Right atrium auricular region (tissue), 2 donors: ENCODE results near the gene TTC24. TPM values are rescaled to one million over a fixed set of nuclear protein-coding genes. Genes with fewer than 3 reads are reported as not detected.

Experiments
- DNase-seq: peaks from one replicate; pipeline ENCODE4 v3.0.0-alpha.2; 2019; ENCODE audit warnings: low spot score
- H3K27ac ChIP-seq, 2 donors: fragments of 200-600 bp; sonication (generic); 1 replicate in 1 of 2; 2 replicates in 1 of 2; pipeline ENCODE4 v1.5.1; 2016 to 2019
- H3K27me3 ChIP-seq, 2 donors: fragments of 200-600 bp; sonication (generic); one replicate each; pipeline versions ENCODE4 v1.5.1 to v1.6.0; 2017 to 2019
- H3K36me3 ChIP-seq: fragments of 200-600 bp; sonication (generic); one replicate; pipeline ENCODE4 v1.5.1; 2016
- H3K4me1 ChIP-seq, 2 donors: fragments of 200-600 bp; sonication (generic); one replicate each; pipeline versions ENCODE4 v1.5.1 to v1.6.0; 2017 to 2019
- H3K4me3 ChIP-seq, 2 donors: fragments of 200-600 bp; sonication (generic); 1 replicate in 1 of 2; 2 replicates in 1 of 2; pipeline ENCODE4 v1.5.1; 2017 to 2019; ENCODE audit warnings: mild to moderate bottlenecking in 1 of 2, moderate library complexity in 1 of 2
- H3K9me3 ChIP-seq, 2 donors: fragments of 200-600 bp; sonication (generic); one replicate each; pipeline ENCODE4 v1.5.1; 2019
- total RNA-seq, 2 donors: library from RNA; depleted of rRNA; stranded (reverse); fragments of >200 nt; gene quantifications; one replicate each; pipeline ENCODE4 v1.1.0, GENCODE V29; 2016
- TF ChIP-seq, protein P1 (sequence below), 2 donors: fragments of 200-600 bp; sonication (generic); IDR thresholded peaks; one replicate each; pipeline ENCODE4 v1.5.1; 2019; ENCODE audit warnings: antibody characterized with exemption in 2 of 2

Gene TTC24
- total RNA-seq, 2 donors from 2014 or later = not detected

DNA sequence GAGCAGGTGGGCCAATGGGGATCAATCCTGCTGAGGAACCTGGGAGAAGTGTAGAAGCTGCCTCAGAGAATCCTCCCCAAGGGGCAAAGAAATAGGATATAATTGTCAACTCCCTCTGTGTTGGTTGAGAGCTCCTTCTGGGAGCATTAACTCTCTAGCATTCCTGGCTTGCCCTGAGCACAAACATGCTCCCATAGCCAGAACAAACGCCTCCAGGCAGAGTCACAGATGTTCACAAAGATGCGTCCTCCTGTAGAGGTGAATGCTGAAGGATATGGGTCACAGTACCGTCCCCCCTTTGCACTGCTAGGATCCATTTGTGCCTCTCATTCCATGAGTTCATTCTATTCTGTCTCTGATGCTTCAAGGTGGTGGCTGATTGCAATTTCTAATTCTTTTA lies 52.8 kb downstream of the TTC24 start:
- no peaks in the 10 kb centered on the region for H3K36me3 ChIP-seq
- H3K4me3 ChIP-seq = no peak overlapping the region
- H3K27ac ChIP-seq = no peak overlapping the region
- TF ChIP-seq, protein P1, sequence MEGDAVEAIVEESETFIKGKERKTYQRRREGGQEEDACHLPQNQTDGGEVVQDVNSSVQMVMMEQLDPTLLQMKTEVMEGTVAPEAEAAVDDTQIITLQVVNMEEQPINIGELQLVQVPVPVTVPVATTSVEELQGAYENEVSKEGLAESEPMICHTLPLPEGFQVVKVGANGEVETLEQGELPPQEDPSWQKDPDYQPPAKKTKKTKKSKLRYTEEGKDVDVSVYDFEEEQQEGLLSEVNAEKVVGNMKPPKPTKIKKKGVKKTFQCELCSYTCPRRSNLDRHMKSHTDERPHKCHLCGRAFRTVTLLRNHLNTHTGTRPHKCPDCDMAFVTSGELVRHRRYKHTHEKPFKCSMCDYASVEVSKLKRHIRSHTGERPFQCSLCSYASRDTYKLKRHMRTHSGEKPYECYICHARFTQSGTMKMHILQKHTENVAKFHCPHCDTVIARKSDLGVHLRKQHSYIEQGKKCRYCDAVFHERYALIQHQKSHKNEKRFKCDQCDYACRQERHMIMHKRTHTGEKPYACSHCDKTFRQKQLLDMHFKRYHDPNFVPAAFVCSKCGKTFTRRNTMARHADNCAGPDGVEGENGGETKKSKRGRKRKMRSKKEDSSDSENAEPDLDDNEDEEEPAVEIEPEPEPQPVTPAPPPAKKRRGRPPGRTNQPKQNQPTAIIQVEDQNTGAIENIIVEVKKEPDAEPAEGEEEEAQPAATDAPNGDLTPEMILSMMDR (IDR thresholded peaks at IDR 0.05) = no peak
- H3K4me1 ChIP-seq = no peaks in the 10 kb centered on the region
- no peaks in the 10 kb centered on the region for H3K27me3 ChIP-seq
- no peaks in the 10 kb centered on the region for H3K9me3 ChIP-seq
- no peak for DNase-seq

Other genes starting within 250 kb of the TTC24 start
- gene CCT3, start 241.4 kb upstream of the TTC24 start, total RNA-seq = 100 to 1,000 TPM; 102 to 146 TPM
- not detected for gene TSACC, start 241.2 kb upstream of the TTC24 start, total RNA-seq
- gene RHBG, start 210.5 kb upstream of the TTC24 start, total RNA-seq = not detected
- gene MEF2D, start 78.9 kb upstream of the TTC24 start, total RNA-seq = 100 to 1,000 TPM in 1 of 2 donors, 10 to 100 TPM in 1; 80.1 to 104 TPM
- gene IQGAP3, start 7.2 kb upstream of the TTC24 start, total RNA-seq = 1 to 10 TPM in 1 of 2 donors, not detected in 1; 1.0 TPM
- gene NAXE, start 12.1 kb downstream of the TTC24 start, total RNA-seq = 10 to 100 TPM; 85.3 to 96.3 TPM
- gene GPATCH4, start 21.8 kb downstream of the TTC24 start, total RNA-seq = 10 to 100 TPM; 12.7 to 14.3 TPM
- 1 to 10 TPM; 1.2 to 1.8 TPM for gene HAPLN2, start 39.7 kb downstream of the TTC24 start, total RNA-seq
- gene BCAN, start 62.4 kb downstream of the TTC24 start, total RNA-seq = not detected
- gene NES, start 97.7 kb downstream of the TTC24 start, total RNA-seq = 100 to 1,000 TPM; 134 to 173 TPM
- 1 to 10 TPM in 1 of 2 donors, under 1 TPM in 1; 0.67 to 2.5 TPM for gene CRABP2, start 125.9 kb downstream of the TTC24 start, total RNA-seq
- gene METTL25B, start 148.7 kb downstream of the TTC24 start, total RNA-seq = 10 to 100 TPM in 1 of 2 donors, 1 to 10 TPM in 1; 7.4 to 15.6 TPM
- 10 to 100 TPM; 13.6 to 18.0 TPM for gene ISG20L2, start 149.0 kb downstream of the TTC24 start, total RNA-seq
- 10 to 100 TPM; 45.8 to 50.5 TPM for gene MRPL24, start 161.4 kb downstream of the TTC24 start, total RNA-seq
- 100 to 1,000 TPM; 110 to 137 TPM for gene HDGF, start 172.0 kb downstream of the TTC24 start, total RNA-seq
- gene PRCC, start 187.8 kb downstream of the TTC24 start, total RNA-seq = 10 to 100 TPM; 29.8 to 34.3 TPM
- under 1 TPM; 0.30 to 0.98 TPM for gene SH2D2A, start 237.1 kb downstream of the TTC24 start, total RNA-seq